Measurements from ENCODE around the gene BHMT2. TPM values are rescaled to one million over a fixed set of nuclear protein-coding genes. Genes with fewer than 3 reads are reported as not detected.

Gene BHMT2
- total and polyA plus RNA-seq, 2 experiments from 2014 or later, result 1.7 to 1.9 TPM

DNA sequence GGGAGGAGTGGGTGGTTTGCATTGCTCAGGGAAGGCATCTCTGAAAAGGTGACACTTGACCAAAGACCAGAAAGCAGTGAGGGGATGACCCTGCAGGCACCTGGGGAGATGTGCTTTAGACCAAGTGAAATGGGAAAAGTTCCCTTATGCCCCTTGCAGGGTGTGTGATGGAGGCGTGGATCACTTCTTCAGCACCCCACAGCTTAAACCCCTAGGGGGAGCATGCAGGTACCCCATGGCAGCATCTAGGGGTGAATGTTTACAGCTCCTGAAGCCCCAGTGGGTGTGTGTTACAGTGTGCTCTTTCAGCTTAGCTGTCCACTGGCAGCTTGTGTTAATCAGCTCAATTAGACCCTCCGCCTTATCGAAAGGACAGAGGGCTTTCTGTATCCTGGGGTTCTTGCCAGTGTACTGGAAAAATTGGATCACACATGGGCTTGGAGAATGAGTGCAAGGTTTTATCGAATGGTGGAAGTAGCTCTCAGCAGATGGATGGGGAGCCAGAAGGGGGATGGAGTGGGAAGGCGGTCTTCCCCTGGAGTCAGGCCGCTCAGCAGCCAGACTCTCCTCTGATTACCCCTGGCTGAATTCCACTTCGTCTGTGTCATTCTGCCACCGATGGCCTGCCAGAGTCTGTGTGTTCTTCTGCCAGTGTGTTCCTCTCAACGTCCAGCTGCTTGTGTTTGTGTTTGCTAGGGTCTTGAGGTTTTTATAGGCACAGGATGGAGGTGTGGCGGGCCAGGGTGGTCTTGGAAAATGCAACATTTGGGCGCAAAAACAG is 6.3 kb downstream of the BHMT2 start:
- no peaks in the 10 kb centered on the region for H3K36me3 ChIP-seq (ENCODE audit: insufficient read depth)
- H3K36me3 Mint-ChIP-seq (ENCODE audit: low read depth), result no peaks in the 10 kb centered on the region
- H3K9me2 ChIP-seq (ENCODE audit: insufficient read depth), result no peaks in the 10 kb centered on the region
- no peak overlapping the region for H3K4me3 Mint-ChIP-seq
- TF ChIP-seq CTCF (conservative IDR thresholded peaks at IDR 0.05; ENCODE audit: low read depth in 2 of 2) (peak; percentile 17 to 38; a peak in 3 of 4 replicates), EZH2 (IDR thresholded peaks at IDR 0.05; ENCODE audit: low read depth, unreplicated experiment) (no peak)
- H4K20me1 ChIP-seq (replicated peaks; ENCODE audit: insufficient read depth), result no peaks in the 10 kb centered on the region
- ATAC-seq, result peak; percentile 72
- no peaks in the 10 kb centered on the region for H3F3A ChIP-seq (replicated peaks; ENCODE audit: low read depth)
- H3K27me3 ChIP-seq (ENCODE audit: insufficient read depth), result no peaks in the 10 kb centered on the region
- H2AFZ ChIP-seq, result no peak overlapping the region
- no peak overlapping the region for H3K4me3 ChIP-seq
- peaks cover 7% of the 10 kb centered on the region; the same call in 2 of the 3 replicates for H3K4me1 Mint-ChIP-seq
- peaks cover 3% of the 10 kb centered on the region for H3K27me3 Mint-ChIP-seq (ENCODE audit: insufficient read depth, low read depth, poor library complexity)
- H3K4me1 ChIP-seq (ENCODE audit: insufficient read depth), result no peaks in the 10 kb centered on the region
- peaks cover 5% of the 10 kb centered on the region; the same call in 1 of the 3 replicates for H3K9me3 Mint-ChIP-seq
- no peaks in the 10 kb centered on the region for H3K79me2 ChIP-seq (replicated peaks; ENCODE audit: insufficient read depth)
- no peak overlapping the region for H3K27ac ChIP-seq (ENCODE audit: low read depth)
- DNase-seq (ENCODE audit: low spot score), result peak; percentile 24
- H3K4me2 ChIP-seq, result no peak overlapping the region
- H3K27ac Mint-ChIP-seq, result no peak overlapping the region

- Histone ChIP-seq H4K20me1 (replicated peaks; ENCODE audit: insufficient read depth) (no peaks in the 10 kb centered on the region), H3K4me1 (ENCODE audit: insufficient read depth) (no peaks in the 10 kb centered on the region), H3K79me2 (replicated peaks; ENCODE audit: insufficient read depth) (no peaks in the 10 kb centered on the region), H3F3A (replicated peaks; ENCODE audit: low read depth) (no peaks in the 10 kb centered on the region), H2AFZ (no peak overlapping the region), H3K36me3 (ENCODE audit: insufficient read depth) (no peaks in the 10 kb centered on the region), H3K27ac (ENCODE audit: low read depth) (no peak overlapping the region), H3K4me3 (no peak overlapping the region), H3K9me2 (ENCODE audit: insufficient read depth) (no peaks in the 10 kb centered on the region), H3K27me3 (ENCODE audit: insufficient read depth) (no peaks in the 10 kb centered on the region), H3K4me2 (no peak overlapping the region)
- H3K27ac Mint-ChIP-seq, result no peak overlapping the region
- ATAC-seq (no peak), DNase-seq (ENCODE audit: low spot score) (no peak)
- no peak overlapping the region for H3K4me3 Mint-ChIP-seq
- H3K9me3 Mint-ChIP-seq, result peaks cover 5% of the 10 kb centered on the region; the same call in 1 of the 3 replicates
- H3K4me1 Mint-ChIP-seq, result peaks cover 7% of the 10 kb centered on the region; the same call in 2 of the 3 replicates
- peaks cover under 1% of the 10 kb centered on the region for H3K27me3 Mint-ChIP-seq (ENCODE audit: insufficient read depth, low read depth, poor library complexity)
- H3K36me3 Mint-ChIP-seq (ENCODE audit: low read depth), result no peaks in the 10 kb centered on the region
- TF ChIP-seq NANOG (IDR thresholded peaks at IDR 0.05; ENCODE audit: borderline replicate concordance) (no peak), JUNB (IDR thresholded peaks at IDR 0.05; ENCODE audit: unreplicated experiment) (no peak), ETS1 (IDR thresholded peaks at IDR 0.05) (no peak)
- TF ChIP-seq, protein P1, sequence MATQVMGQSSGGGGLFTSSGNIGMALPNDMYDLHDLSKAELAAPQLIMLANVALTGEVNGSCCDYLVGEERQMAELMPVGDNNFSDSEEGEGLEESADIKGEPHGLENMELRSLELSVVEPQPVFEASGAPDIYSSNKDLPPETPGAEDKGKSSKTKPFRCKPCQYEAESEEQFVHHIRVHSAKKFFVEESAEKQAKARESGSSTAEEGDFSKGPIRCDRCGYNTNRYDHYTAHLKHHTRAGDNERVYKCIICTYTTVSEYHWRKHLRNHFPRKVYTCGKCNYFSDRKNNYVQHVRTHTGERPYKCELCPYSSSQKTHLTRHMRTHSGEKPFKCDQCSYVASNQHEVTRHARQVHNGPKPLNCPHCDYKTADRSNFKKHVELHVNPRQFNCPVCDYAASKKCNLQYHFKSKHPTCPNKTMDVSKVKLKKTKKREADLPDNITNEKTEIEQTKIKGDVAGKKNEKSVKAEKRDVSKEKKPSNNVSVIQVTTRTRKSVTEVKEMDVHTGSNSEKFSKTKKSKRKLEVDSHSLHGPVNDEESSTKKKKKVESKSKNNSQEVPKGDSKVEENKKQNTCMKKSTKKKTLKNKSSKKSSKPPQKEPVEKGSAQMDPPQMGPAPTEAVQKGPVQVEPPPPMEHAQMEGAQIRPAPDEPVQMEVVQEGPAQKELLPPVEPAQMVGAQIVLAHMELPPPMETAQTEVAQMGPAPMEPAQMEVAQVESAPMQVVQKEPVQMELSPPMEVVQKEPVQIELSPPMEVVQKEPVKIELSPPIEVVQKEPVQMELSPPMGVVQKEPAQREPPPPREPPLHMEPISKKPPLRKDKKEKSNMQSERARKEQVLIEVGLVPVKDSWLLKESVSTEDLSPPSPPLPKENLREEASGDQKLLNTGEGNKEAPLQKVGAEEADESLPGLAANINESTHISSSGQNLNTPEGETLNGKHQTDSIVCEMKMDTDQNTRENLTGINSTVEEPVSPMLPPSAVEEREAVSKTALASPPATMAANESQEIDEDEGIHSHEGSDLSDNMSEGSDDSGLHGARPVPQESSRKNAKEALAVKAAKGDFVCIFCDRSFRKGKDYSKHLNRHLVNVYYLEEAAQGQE (IDR thresholded peaks at IDR 0.05; ENCODE audit: unreplicated experiment), result no peak
Measured at GRCh38 chr5:79076819-79077218, 7.3 kb downstream of the BHMT2 start.
